HL-60 (cell line): ENCODE data around the gene CYYR1.

Experiments used
- DNase-seq, 2 experiments: peaks; one replicate each; pipeline ENCODE4 v3.0.0-alpha.2; 2010 to 2020; ENCODE audit warnings: low read depth in 1 of 2, low spot score in 1 of 2
- H3K27ac ChIP-seq: fragments of 250-450 bp; sonication (Bioruptor Pico); replicated peaks from 2 replicates; pipeline ENCODE4 v1.5.1; 2020; ENCODE audit warnings: mild to moderate bottlenecking, moderate library complexity
- H3K27me3 ChIP-seq: fragments of 250-450 bp; sonication (Bioruptor Pico); 2 replicates; pipeline ENCODE4 v1.5.1; 2021; ENCODE audit warnings: mild to moderate bottlenecking, moderate library complexity; ENCODE audit not compliant: insufficient read depth, poor library complexity, severe bottlenecking
- H3K4me3 ChIP-seq: replicated peaks from 2 replicates; pipeline ENCODE4 v1.5.1; 2011; ENCODE audit warnings: mild to moderate bottlenecking, control low read depth, low read length; ENCODE audit not compliant: insufficient read depth
- GABPA ChIP-seq: IDR thresholded peaks from 2 replicates; pipeline ENCODE4 v1.6.1; 2012; ENCODE audit warnings: low read depth
- POLR2AphosphoS5 ChIP-seq: IDR thresholded peaks from 2 replicates; pipeline ENCODE4 v1.6.1; 2012; ENCODE audit warnings: low read depth
- SPI1 ChIP-seq: IDR thresholded peaks from 2 replicates; pipeline ENCODE4 v1.6.1; 2012; ENCODE audit warnings: low read depth, mild to moderate bottlenecking, borderline replicate concordance
- TF ChIP-seq, protein P1 (sequence below): IDR thresholded peaks from one replicate; pipeline ENCODE4 v1.5.1; 2011; ENCODE audit warnings: low read length, control low read depth, inconsistent platforms; ENCODE audit not compliant: insufficient read depth
- TF ChIP-seq, protein P2 (sequence below): IDR thresholded peaks from 2 replicates; pipeline ENCODE4 v1.6.1; 2012; ENCODE audit warnings: low read depth; ENCODE audit not compliant: insufficient replicate concordance

CYYR1 gene

DNA sequence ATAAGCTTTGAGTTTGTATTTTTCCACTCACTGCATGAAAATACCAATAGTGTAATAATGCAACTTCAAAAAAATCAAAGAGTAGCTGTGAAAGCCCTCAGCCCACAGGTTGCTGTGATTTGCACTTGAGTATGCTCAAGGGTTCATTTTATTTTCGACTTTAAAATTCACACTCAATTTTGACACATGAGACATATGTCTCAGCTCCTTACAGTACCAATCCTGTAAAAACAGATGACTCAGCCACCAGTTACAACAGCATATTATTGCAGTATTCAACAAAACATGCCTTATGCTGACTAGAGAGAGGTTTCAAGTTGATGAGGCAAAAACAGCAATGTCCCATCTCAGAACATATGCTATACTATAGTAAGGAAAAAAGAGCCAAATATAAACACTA, 66.1 kb downstream of the CYYR1 start:
- DNase-seq, result no peak

DNA sequence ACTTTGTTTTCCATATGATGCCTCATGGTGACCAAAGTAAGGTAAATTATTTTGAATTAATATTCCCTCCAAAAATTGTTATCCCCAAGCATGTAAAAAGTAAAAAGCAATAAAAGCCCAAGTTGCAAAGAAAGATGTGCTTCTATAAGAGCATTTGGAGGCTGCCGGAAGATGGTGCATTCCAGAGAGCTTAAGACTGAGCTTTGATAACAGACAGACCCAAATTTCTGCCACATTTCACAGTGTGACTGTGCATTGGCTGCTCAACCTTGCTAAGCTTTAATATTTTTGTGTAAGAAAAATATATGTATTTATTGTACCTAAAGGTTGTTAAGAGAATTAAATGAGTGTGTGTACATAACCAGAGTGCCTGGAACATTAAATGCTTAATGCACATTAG, 67.9 kb downstream of the CYYR1 start:
- Histone ChIP-seq H3K27me3 (no peaks in the 10 kb centered on the region), H3K27ac (no peak overlapping the region), H3K4me3 (no peak overlapping the region)
- no peak for DNase-seq
- TF ChIP-seq, protein P1, sequence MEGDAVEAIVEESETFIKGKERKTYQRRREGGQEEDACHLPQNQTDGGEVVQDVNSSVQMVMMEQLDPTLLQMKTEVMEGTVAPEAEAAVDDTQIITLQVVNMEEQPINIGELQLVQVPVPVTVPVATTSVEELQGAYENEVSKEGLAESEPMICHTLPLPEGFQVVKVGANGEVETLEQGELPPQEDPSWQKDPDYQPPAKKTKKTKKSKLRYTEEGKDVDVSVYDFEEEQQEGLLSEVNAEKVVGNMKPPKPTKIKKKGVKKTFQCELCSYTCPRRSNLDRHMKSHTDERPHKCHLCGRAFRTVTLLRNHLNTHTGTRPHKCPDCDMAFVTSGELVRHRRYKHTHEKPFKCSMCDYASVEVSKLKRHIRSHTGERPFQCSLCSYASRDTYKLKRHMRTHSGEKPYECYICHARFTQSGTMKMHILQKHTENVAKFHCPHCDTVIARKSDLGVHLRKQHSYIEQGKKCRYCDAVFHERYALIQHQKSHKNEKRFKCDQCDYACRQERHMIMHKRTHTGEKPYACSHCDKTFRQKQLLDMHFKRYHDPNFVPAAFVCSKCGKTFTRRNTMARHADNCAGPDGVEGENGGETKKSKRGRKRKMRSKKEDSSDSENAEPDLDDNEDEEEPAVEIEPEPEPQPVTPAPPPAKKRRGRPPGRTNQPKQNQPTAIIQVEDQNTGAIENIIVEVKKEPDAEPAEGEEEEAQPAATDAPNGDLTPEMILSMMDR, result no peak
- no peak for TF ChIP-seq SPI1
- TF ChIP-seq, protein P2, sequence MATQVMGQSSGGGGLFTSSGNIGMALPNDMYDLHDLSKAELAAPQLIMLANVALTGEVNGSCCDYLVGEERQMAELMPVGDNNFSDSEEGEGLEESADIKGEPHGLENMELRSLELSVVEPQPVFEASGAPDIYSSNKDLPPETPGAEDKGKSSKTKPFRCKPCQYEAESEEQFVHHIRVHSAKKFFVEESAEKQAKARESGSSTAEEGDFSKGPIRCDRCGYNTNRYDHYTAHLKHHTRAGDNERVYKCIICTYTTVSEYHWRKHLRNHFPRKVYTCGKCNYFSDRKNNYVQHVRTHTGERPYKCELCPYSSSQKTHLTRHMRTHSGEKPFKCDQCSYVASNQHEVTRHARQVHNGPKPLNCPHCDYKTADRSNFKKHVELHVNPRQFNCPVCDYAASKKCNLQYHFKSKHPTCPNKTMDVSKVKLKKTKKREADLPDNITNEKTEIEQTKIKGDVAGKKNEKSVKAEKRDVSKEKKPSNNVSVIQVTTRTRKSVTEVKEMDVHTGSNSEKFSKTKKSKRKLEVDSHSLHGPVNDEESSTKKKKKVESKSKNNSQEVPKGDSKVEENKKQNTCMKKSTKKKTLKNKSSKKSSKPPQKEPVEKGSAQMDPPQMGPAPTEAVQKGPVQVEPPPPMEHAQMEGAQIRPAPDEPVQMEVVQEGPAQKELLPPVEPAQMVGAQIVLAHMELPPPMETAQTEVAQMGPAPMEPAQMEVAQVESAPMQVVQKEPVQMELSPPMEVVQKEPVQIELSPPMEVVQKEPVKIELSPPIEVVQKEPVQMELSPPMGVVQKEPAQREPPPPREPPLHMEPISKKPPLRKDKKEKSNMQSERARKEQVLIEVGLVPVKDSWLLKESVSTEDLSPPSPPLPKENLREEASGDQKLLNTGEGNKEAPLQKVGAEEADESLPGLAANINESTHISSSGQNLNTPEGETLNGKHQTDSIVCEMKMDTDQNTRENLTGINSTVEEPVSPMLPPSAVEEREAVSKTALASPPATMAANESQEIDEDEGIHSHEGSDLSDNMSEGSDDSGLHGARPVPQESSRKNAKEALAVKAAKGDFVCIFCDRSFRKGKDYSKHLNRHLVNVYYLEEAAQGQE, result no peak
- no peak for TF ChIP-seq GABPA
- no peak for TF ChIP-seq POLR2AphosphoS5

More for the DNA sequence above, 66.1 kb downstream of the CYYR1 start:
- TF ChIP-seq SPI1, result no peak
- TF ChIP-seq, protein P1, result no peak
- TF ChIP-seq GABPA, result no peak
- TF ChIP-seq, protein P2, result no peak
- no peak for TF ChIP-seq POLR2AphosphoS5
- Histone ChIP-seq H3K4me3 (no peak overlapping the region), H3K27me3 (no peaks in the 10 kb centered on the region), H3K27ac (no peak overlapping the region)

DNA sequence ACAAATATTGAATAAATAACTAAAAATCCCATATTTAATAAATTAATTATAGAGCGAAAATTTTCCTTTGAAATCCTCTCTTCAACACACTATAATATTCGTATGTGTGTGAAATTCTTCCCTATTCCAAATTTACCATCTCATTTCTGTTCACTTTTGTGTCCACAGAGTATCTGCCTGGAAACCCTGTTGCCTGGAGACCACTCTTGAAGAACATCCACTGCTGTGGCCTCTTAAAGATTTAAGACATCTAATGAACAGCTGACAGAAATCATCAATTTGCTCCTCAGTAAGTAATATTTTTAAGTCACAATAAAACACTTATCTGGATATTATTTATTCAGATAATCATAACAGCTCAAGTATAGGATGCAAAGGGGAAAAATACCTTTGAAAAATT, 69.7 kb downstream of the CYYR1 start:
- Histone ChIP-seq H3K27ac (no peak overlapping the region), H3K4me3 (no peak overlapping the region), H3K27me3 (no peaks in the 10 kb centered on the region)
- TF ChIP-seq, protein P1, result no peak
- TF ChIP-seq SPI1, result no peak
- TF ChIP-seq POLR2AphosphoS5, result no peak
- no peak for TF ChIP-seq GABPA
- TF ChIP-seq, protein P2, result no peak
- DNase-seq, result no peak
